Lung (tissue), 16 donors: Measurements from ENCODE around the gene DEPDC4. TPM values are rescaled to one million over a fixed set of nuclear protein-coding genes. Genes with fewer than 3 reads are reported as not detected.
"Not testable (repeated sequence)": the region's sequence is repeated elsewhere in the genome, so short reads cannot be mapped to it uniquely, and the experiment has no call there.

ENCODE experiments used
- ATAC-seq: fragments of 200-7000 bp; cut with Tn5 transposase; one replicate; pipeline ENCODE4 v1.9.1; 2020; ENCODE audit warnings: moderate number of reproducible peaks; ENCODE audit not compliant: insufficient read depth, low FRiP score
- DNase-seq, 3 donors: peaks; one replicate each; pipeline ENCODE4 v3.0.0-alpha.2; 2013 to 2017
- H3K27ac ChIP-seq, 2 donors: one replicate each; pipeline ENCODE4 v1.5.1; 2013; ENCODE audit warnings: mild to moderate bottlenecking in 2 of 2, moderate library complexity in 2 of 2, control low read depth in 1 of 2, inconsistent platforms in 1 of 2, low read depth in 1 of 2, low read length in 1 of 2
- H3K27me3 ChIP-seq, 3 donors: one replicate each; pipeline ENCODE4 v1.5.1; 2013; ENCODE audit warnings: low read length in 2 of 3; ENCODE audit not compliant: control insufficient read depth in 3 of 3, insufficient read depth in 3 of 3
- H3K36me3 ChIP-seq, 4 donors: one replicate each; pipeline ENCODE4 v1.5.1; 2013; ENCODE audit warnings: low read length in 4 of 4, mild to moderate bottlenecking in 1 of 4, moderate library complexity in 1 of 4; ENCODE audit not compliant: control insufficient read depth in 4 of 4, insufficient read depth in 4 of 4
- H3K4me1 ChIP-seq, 5 donors: one replicate each; pipeline ENCODE4 v1.5.1; 2013; ENCODE audit warnings: low read length in 5 of 5, mild to moderate bottlenecking in 2 of 5, moderate library complexity in 1 of 5; ENCODE audit not compliant: control insufficient read depth in 5 of 5, insufficient read depth in 5 of 5
- H3K4me3 ChIP-seq: one replicate; pipeline ENCODE4 v1.5.1; 2013; ENCODE audit warnings: mild to moderate bottlenecking, control low read depth, moderate library complexity
- H3K9ac ChIP-seq, 2 donors: one replicate each; pipeline ENCODE4 v1.5.1; 2013; ENCODE audit warnings: low read length in 2 of 2, control low read depth in 1 of 2; ENCODE audit not compliant: insufficient read depth in 1 of 2
- H3K9me3 ChIP-seq, 4 donors: one replicate each; pipeline ENCODE4 v1.5.1; 2013; ENCODE audit warnings: low read length in 3 of 4, mild to moderate bottlenecking in 1 of 4, moderate library complexity in 1 of 4; ENCODE audit not compliant: control insufficient read depth in 4 of 4, insufficient read depth in 3 of 4
- WGBS, 2 donors: extraction: QIAGEN DNeasy Blood & Tissue Kit; methylation state at CpG; one replicate each; pipeline ENCODE4 v1.1.7; 2013; 5-methylcytosine and 5-hydroxymethylcytosine counted together
- long read RNA-seq, 5 donors: transcript quantifications; one replicate each; lab custom pipeline, GENCODE V29; 2026
- polyA plus RNA-seq, 2 donors: library from polyadenylated mRNA; stranded (reverse); fragments of 200-250 nt; gene quantifications; one replicate each; pipeline ENCODE4 v1.2.1, GENCODE V29; 2013
- total RNA-seq, 2 donors: library from RNA; depleted of rRNA in 1 of 2; stranded (reverse); fragments of >200 nt in 1 of 2; gene quantifications; one replicate each; pipeline ENCODE4 v1.2.1, GENCODE V29; 2014 to 2021
- TF ChIP-seq, protein P1 (sequence below): IDR thresholded peaks from 2 replicates; pipeline ENCODE4 v1.5.1; 2012; ENCODE audit warnings: mild to moderate bottlenecking; ENCODE audit errors: control extremely low read depth, extremely low read depth
- donor health status: control.
- donor health status: control.
- donor health status: Bipolar disorder and iron deficiency.
- donor health status: healthy.
- donor health status: DM: yes; HTN: yes; CAD: no.

Gene DEPDC4
- total RNA-seq (1 to 10 TPM; 1.6 to 6.2 TPM), polyA plus RNA-seq (under 1 TPM; 0.54 to 0.77 TPM)
- long read RNA-seq, donor 1, partial matches to known transcripts = 12 of 12 reads
- long read RNA-seq, donor 1, other reads (novel, unspliced or antisense) = 0 of 12 reads
- long read RNA-seq, donor 2 = 0 reads
- long read RNA-seq, donor 3, partial matches to known transcripts = 68 of 75 reads
- long read RNA-seq, donor 3, other reads (novel, unspliced or antisense) = 7 of 75 reads
- long read RNA-seq, donor 4 = 0 reads
- long read RNA-seq, donor 5, partial matches to known transcripts = 89 of 90 reads
- long read RNA-seq, donor 5, other reads (novel, unspliced or antisense) = 0 of 90 reads

DNA sequence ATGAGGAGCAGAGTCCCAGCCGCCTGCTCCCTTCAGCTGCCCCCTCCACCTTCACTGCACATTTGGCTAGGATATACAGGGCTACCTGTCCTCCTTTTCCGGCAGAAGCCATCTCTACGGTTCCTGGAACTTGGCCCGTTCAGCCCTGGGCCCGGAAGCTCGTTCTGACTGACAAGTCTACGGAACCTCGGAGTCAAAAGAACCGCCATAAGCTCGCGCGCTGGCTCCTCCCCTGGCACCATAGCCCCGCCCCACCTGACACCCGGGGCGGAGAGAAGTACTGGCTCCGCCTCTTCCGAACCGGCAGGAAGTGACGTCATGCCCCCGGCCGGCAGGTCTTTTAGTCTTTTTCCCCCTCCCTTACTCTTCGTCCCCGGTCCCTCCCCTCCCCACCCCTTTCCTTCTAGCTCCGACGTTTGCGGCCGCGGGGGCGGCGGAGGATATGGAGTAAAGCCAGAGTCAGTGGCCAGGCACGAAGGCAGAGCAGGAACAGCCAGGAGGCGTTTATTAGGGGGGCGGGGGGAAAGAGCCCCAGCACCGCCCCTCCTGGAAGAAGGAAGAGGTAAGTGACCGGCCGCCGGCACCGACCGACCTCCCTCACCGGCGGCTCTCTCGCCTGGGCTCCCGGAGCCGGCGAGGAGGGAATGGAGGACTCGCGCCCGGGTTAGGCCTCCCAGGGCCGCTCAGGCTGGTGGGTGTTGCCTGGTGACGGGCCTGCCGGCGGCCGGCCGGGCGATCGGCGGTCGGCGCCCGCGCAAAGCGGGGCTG is at the start of gene DEPDC4, which contains the start of gene SCYL2:
TSS of gene DEPDC4 (minus strand) at position 245 of the 768 bp plus-strand sequence. CDS start at position 242, 3 bp downstream.
TSS of gene SCYL2 (plus strand) at position 343 of the 768 bp plus-strand sequence. CDS start 15,794 bp downstream, outside the sequence.
- peak; percentile 97 to 98 (median 97) for DNase-seq
- TF ChIP-seq, protein P1, sequence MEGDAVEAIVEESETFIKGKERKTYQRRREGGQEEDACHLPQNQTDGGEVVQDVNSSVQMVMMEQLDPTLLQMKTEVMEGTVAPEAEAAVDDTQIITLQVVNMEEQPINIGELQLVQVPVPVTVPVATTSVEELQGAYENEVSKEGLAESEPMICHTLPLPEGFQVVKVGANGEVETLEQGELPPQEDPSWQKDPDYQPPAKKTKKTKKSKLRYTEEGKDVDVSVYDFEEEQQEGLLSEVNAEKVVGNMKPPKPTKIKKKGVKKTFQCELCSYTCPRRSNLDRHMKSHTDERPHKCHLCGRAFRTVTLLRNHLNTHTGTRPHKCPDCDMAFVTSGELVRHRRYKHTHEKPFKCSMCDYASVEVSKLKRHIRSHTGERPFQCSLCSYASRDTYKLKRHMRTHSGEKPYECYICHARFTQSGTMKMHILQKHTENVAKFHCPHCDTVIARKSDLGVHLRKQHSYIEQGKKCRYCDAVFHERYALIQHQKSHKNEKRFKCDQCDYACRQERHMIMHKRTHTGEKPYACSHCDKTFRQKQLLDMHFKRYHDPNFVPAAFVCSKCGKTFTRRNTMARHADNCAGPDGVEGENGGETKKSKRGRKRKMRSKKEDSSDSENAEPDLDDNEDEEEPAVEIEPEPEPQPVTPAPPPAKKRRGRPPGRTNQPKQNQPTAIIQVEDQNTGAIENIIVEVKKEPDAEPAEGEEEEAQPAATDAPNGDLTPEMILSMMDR = no peak
- peak; percentile 93 for ATAC-seq
- Histone ChIP-seq H3K4me1 (peaks cover 0 to 25% (median 9%) of the 10 kb centered on the region in 5 donors), H3K9ac (peak within 1 kb of the TSS; percentile 94 to 98), H3K4me3 (peak within 1 kb of the TSS; percentile 79), H3K36me3 (no peaks in the 10 kb centered on the region), H3K27me3 (no peaks in the 10 kb centered on the region), H3K9me3 (no peaks in the 10 kb centered on the region), H3K27ac (peak within 1 kb of the TSS; percentile 97 to 98)
- 0 to 1% methylated on average over 51 to 62 of the region's 62 CpGs for WGBS, 2 donors

DNA sequence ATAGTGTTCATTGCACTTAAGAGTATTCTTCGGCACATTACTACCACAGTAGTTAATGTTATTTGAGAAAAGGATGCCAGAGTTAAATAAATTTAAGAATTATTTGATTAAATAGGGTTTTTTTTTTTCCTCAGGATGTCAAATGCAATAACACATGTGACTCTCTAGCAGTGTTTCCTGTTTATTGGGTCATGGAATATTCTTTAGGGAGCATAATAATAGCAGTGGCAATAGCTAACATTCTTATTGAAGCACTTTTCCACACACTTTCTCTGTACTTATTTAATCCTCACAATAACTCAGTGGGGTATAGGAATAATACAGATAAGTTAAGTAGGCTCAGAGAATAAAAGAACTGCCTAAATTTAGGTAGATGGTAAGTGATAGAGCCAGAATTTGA is 44.4 kb upstream of the DEPDC4 start:
- no peaks in the 10 kb centered on the region for H3K27me3 ChIP-seq
- no peak overlapping the region for H3K27ac ChIP-seq
- no peak overlapping the region for H3K4me3 ChIP-seq
- no peaks in the 10 kb centered on the region for H3K4me1 ChIP-seq
- no peak overlapping the region for H3K9ac ChIP-seq
- H3K9me3 ChIP-seq = no peaks in the 10 kb centered on the region
- WGBS, 2 donors = 75 to 93% methylated on average over 1 of the region's 1 CpG
- DNase-seq = no peak
- ATAC-seq = no peak
- peaks cover 3 to 16% (median 6%) of the 10 kb centered on the region in 4 donors for H3K36me3 ChIP-seq
- TF ChIP-seq, protein P1 = no peak

DNA sequence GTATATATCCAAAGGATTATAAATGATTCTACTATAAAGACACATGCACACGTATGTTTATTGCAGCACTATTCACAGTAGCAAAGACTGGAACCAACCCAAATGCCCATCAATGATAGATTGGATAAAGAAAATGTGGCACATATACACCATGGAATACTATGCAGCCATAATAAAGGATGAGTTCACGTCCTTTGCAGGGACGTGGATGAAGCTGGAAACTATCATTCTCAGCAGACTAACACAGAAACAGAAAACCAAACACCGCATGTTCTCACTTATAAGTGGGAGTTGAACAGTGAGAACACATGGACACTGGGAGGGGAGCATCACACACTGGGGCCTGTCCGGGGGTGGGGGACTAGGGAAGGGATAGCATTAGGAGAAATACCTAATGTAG is 41.3 kb upstream of the DEPDC4 start:
- H3K27me3 ChIP-seq, H3K4me1 ChIP-seq, H3K4me3 ChIP-seq, H3K9me3 ChIP-seq, H3K27ac ChIP-seq, DNase-seq, ATAC-seq, H3K9ac ChIP-seq: not testable (repeated sequence)
- H3K36me3 ChIP-seq = peaks cover 8 to 21% (median 11%) of the 10 kb centered on the region in 4 donors
- WGBS, 2 donors = 95 to 96% methylated on average over 5 of the region's 5 CpGs

DNA sequence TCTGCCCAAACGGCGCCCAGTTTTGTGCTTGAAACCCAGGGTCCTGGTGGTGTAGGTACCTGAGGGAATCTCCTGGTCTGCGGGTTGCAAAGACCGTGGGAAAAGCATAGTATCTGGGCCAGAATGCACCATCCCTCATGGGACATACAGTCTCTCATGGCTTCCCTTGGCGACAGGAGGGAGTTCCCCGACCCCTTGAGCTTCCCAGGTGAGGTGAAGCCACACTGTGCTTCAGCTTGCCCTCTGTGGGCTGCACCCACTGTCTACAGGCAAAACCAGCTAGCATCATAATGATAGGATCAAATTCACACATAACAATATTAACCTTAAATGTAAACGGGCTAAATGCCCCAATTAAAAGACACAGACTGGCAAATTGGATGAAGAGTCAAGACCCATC is 37.5 kb upstream of the DEPDC4 start:
- DNase-seq, H3K4me1 ChIP-seq, H3K9ac ChIP-seq, H3K27me3 ChIP-seq, H3K9me3 ChIP-seq, H3K27ac ChIP-seq, ATAC-seq, H3K4me3 ChIP-seq: not testable (repeated sequence)
- WGBS, 2 donors = 97 to 98% methylated on average over 7 of the region's 7 CpGs
- peaks cover 9 to 41% (median 15%) of the 10 kb centered on the region in 4 donors for H3K36me3 ChIP-seq
